H1 (cell line): ENCODE measurements around the gene NR1H2. TPM values are rescaled to one million over a fixed set of nuclear protein-coding genes. Genes with fewer than 3 reads are reported as not detected.

Source experiments
- BACH1 ChIP-seq: IDR thresholded peaks from 2 replicates; pipeline ENCODE4 v1.6.1; 2012; ENCODE audit warnings: low read length, improper control_type of control experiment
- BCL11A ChIP-seq, 2 experiments: IDR thresholded peaks; one replicate each; pipeline ENCODE4 v1.6.1; 2011; ENCODE audit warnings: low read depth in 2 of 2, low read length in 2 of 2, mild to moderate bottlenecking in 2 of 2
- CBX5 ChIP-seq: fragments of 300-800, 300-1000 bp; sonication (generic); IDR thresholded peaks from 2 replicates; pipeline ENCODE4 v1.7.1; 2016; ENCODE audit warnings: antibody characterized with exemption, low read length, low read depth
- CEBPB ChIP-seq: IDR thresholded peaks from 2 replicates; pipeline ENCODE4 v1.6.1; 2012; ENCODE audit warnings: low read depth, low read length
- CHD1 ChIP-seq: IDR thresholded peaks from 2 replicates; pipeline ENCODE4 v1.6.1; 2012; ENCODE audit warnings: low read depth, low read length, improper control_type of control experiment
- CREB1 ChIP-seq: IDR thresholded peaks from 2 replicates; pipeline ENCODE4 v1.6.1; 2012; ENCODE audit warnings: inconsistent platforms
- EZH2 ChIP-seq: fragments of 200-600 bp; sonication (generic); IDR thresholded peaks from 2 replicates; pipeline ENCODE4 v1.7.1; 2012; ENCODE audit warnings: low read depth, mild to moderate bottlenecking, moderate library complexity, low read length, inconsistent platforms; ENCODE audit not compliant: severe bottlenecking
- GABPA ChIP-seq: IDR thresholded peaks from 2 replicates; pipeline ENCODE4 v1.6.1; 2011; ENCODE audit warnings: mild to moderate bottlenecking, low read length, moderate library complexity, borderline replicate concordance; ENCODE audit not compliant: insufficient read depth
- HDAC2 ChIP-seq, 2 experiments: fragments of 300-600 bp in 1 of 2; sonication (generic) in 1 of 2; IDR thresholded peaks; 2 replicates each; pipeline ENCODE4 v1.6.1; 2011 to 2012; ENCODE audit warnings: low read depth in 2 of 2, low read length in 2 of 2, mild to moderate bottlenecking in 2 of 2, moderate library complexity in 2 of 2, borderline replicate concordance in 1 of 2, inconsistent platforms in 1 of 2
- KDM4A ChIP-seq: IDR thresholded peaks from one replicate; pipeline ENCODE4 v1.7.1; 2012; ENCODE audit warnings: low read depth, mild to moderate bottlenecking, moderate library complexity, low read length, inconsistent platforms; ENCODE audit not compliant: severe bottlenecking
- KDM5A ChIP-seq: fragments of 200-600 bp; IDR thresholded peaks from 2 replicates; pipeline ENCODE4 v1.7.1; 2012; ENCODE audit warnings: mild to moderate bottlenecking, low read length, inconsistent platforms, mixed read lengths
- NANOG ChIP-seq: IDR thresholded peaks from 2 replicates; pipeline ENCODE4 v1.6.1; 2011; ENCODE audit warnings: low read length, low read depth, mild to moderate bottlenecking, inconsistent platforms; ENCODE audit not compliant: insufficient read depth, poor library complexity, severe bottlenecking
- POLR2A ChIP-seq, 2 experiments: IDR thresholded peaks; 1 replicate in 1 of 2; 2 replicates in 1 of 2; pipeline ENCODE4 v1.6.1; 2011; ENCODE audit warnings: low read depth in 2 of 2, low read length in 2 of 2, mild to moderate bottlenecking in 2 of 2; ENCODE audit errors: control extremely low read depth in 1 of 2
- POLR2AphosphoS5 ChIP-seq: IDR thresholded peaks from 2 replicates; pipeline ENCODE4 v1.6.1; 2011; ENCODE audit warnings: low read depth, low read length
- POU5F1 ChIP-seq: IDR thresholded peaks from 2 replicates; pipeline ENCODE4 v1.6.1; 2011; ENCODE audit warnings: low read depth, mild to moderate bottlenecking, low read length, moderate library complexity
- SAP30 ChIP-seq: fragments of 300-600 bp; sonication (generic); IDR thresholded peaks from 2 replicates; pipeline ENCODE4 v1.7.1; 2012; ENCODE audit warnings: low read length, moderate library complexity, mild to moderate bottlenecking, inconsistent platforms; ENCODE audit not compliant: insufficient read depth, insufficient replicate concordance
- SRF ChIP-seq: IDR thresholded peaks from 2 replicates; pipeline ENCODE4 v1.6.1; 2011; ENCODE audit warnings: mild to moderate bottlenecking, low read depth, low read length, moderate library complexity
- SUZ12 ChIP-seq: fragments of 200-600 bp; sonication (generic); IDR thresholded peaks from 2 replicates; pipeline ENCODE4 v1.6.1; 2012; ENCODE audit warnings: mild to moderate bottlenecking, inconsistent platforms, low read length, moderate library complexity, mixed read lengths
- TAF1 ChIP-seq: IDR thresholded peaks from 2 replicates; pipeline ENCODE4 v1.6.1; 2011; ENCODE audit warnings: mild to moderate bottlenecking, low read depth, low read length
- TCF12 ChIP-seq: IDR thresholded peaks from 2 replicates; pipeline ENCODE4 v1.6.1; 2011; ENCODE audit warnings: low read depth, mild to moderate bottlenecking, low read length
- polyA plus RNA-seq, 7 experiments: library from polyadenylated mRNA; depleted of rRNA in 3 of 7; stranded (reverse) in 5 of 7; unstranded in 2 of 7; fragments of >200 nt in 5 of 7; fragments of 200-250 nt in 2 of 7; gene quantifications; 1 replicate in 5 of 7; 2 replicates in 1 of 7; 4 replicates in 1 of 7; pipeline versions ENCODE4 v1.2.1 to v1.2.3, GENCODE V29; 2011 to 2013; ENCODE audit warnings: missing spikeins in 2 of 7, mixed read lengths in 2 of 7
- total RNA-seq: library from RNA; stranded (reverse); fragmentation: NEBNext Ultra II Directional; extraction: Animal tissue kit (Norgen Biotek cat#: 25700); gene quantifications from 2 replicates; pipeline ENCODE4 v1.2.1, GENCODE V29; 2021
- TF ChIP-seq, protein P1 (sequence below): IDR thresholded peaks from 2 replicates; pipeline ENCODE4 v1.6.1; 2011; ENCODE audit warnings: low read depth, mild to moderate bottlenecking, low read length; ENCODE audit not compliant: insufficient read depth
- TF ChIP-seq, protein P2 (sequence below): IDR thresholded peaks from 2 replicates; pipeline ENCODE4 v1.6.1; 2012; ENCODE audit warnings: inconsistent platforms
- TF ChIP-seq, protein P3 (sequence below): IDR thresholded peaks from 2 replicates; pipeline ENCODE4 v1.6.1; 2012; ENCODE audit warnings: inconsistent platforms

Gene NR1H2
- total and polyA plus RNA-seq, 2 of the 8 experiments (the other 6 are each of a cell fraction or from before 2014, with no cell fraction given): 40.3 to 47.5 TPM

DNA sequence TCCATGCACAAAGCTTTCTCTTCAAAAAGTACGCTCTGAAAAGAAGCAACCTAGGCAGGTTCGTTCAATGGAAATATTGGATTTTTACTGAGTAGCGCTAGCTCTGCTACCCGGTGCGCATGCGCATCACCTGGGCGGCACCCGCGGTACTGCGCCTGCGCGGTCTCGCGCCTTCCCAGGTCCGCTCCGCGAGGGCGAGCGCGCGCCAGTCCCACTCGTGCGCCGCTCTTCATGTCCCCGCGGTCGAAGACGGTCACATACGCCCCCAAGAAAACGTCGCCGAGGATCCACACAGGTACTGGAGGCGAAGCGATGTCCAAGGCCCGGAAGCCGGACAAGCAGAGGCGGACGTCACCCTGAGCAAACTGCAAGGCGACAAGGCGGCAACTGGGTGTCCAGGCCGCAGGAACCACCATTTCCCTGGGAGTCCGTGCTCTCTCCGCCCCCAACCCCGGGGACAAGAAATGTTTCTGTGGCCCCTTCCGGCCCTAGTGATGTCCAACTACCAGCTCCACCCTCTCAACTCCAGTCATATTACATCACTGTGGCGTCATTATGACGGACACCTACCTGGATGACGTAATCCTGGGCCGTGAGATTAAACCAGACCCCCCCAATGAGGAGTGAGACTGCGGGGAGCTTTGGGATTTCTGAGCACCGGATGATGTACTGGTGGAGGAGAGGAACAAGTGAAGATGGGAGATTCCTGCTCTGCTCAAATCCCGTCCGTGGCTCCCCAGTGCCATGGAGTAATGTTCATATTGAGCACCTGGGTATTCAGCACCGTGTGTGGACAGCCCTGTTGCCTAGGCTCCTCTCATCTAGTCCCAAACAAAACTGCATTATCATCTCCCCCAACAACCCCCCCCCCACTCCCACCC lies 42.3 kb upstream of the NR1H2 start (continued):
- TF ChIP-seq, protein P1, sequence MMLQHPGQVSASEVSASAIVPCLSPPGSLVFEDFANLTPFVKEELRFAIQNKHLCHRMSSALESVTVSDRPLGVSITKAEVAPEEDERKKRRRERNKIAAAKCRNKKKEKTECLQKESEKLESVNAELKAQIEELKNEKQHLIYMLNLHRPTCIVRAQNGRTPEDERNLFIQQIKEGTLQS: peak; percentile 48; the same call in 1 of the 2 replicates
- TF ChIP-seq CBX5: no peak
- TF ChIP-seq GABPA: no peak
- TF ChIP-seq, protein P2, sequence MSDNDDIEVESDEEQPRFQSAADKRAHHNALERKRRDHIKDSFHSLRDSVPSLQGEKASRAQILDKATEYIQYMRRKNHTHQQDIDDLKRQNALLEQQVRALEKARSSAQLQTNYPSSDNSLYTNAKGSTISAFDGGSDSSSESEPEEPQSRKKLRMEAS: peak; percentile 76
- TF ChIP-seq SRF: no peak
- TF ChIP-seq EZH2: no peak
- peak; percentile 39 for TF ChIP-seq POLR2AphosphoS5
- TF ChIP-seq SUZ12: no peak
- TF ChIP-seq, protein P3, sequence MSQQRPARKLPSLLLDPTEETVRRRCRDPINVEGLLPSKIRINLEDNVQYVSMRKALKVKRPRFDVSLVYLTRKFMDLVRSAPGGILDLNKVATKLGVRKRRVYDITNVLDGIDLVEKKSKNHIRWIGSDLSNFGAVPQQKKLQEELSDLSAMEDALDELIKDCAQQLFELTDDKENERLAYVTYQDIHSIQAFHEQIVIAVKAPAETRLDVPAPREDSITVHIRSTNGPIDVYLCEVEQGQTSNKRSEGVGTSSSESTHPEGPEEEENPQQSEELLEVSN: peak; percentile 92
- TF ChIP-seq BCL11A (IDR thresholded peaks at IDR 0.05; ENCODE audit: low read depth in 2 of 2, low read length in 2 of 2): no peak
- no peak for TF ChIP-seq HDAC2 (IDR thresholded peaks at IDR 0.05; ENCODE audit: borderline replicate concordance in 1 of 2, low read depth in 2 of 2, low read length in 2 of 2)
- TF ChIP-seq CEBPB: peak; percentile 89
- no peak for TF ChIP-seq NANOG
- peak; percentile 95 for TF ChIP-seq CREB1
- no peak for TF ChIP-seq KDM5A
- no peak for TF ChIP-seq BACH1
- no peak for TF ChIP-seq POU5F1
- no peak for TF ChIP-seq CHD1
- peak; percentile 30 to 74 for TF ChIP-seq POLR2A (IDR thresholded peaks at IDR 0.05; ENCODE audit: control extremely low read depth in 1 of 2, low read depth in 2 of 2, low read length in 2 of 2)
- TF ChIP-seq SAP30: no peak
- no peak for TF ChIP-seq TCF12
- peak; percentile 80 for TF ChIP-seq KDM4A
- TF ChIP-seq TAF1: 0 out of 2 replicates have a peak, but pooled peaks have one; percentile 40
